Gastroesophageal sphincter (tissue), 3 donors: Measurements from ENCODE around the gene ZC3H14.

ENCODE experiments used
- CTCF ChIP-seq, 4 experiments: fragments of 200-600 bp in 2 of 4; fragments of 450-650 bp in 2 of 4; sonication (generic) in 1 of 4; IDR thresholded peaks; one replicate each; pipeline ENCODE4 v1.5.1; 2017 to 2019; ENCODE audit warnings: antibody characterized with exemption in 4 of 4, mild to moderate bottlenecking in 2 of 4, moderate library complexity in 2 of 4
- POLR2AphosphoS5 ChIP-seq: sonication (generic); formaldehyde crosslinking; IDR thresholded peaks from one replicate; pipeline ENCODE4 v1.6.1; 2017; ENCODE audit warnings: antibody characterized with exemption

GRCh38 chr14:88597038-88597437 is 34.2 kb downstream of the ZC3H14 start:
- TF ChIP-seq CTCF (IDR thresholded peaks at IDR 0.05) (no peak), POLR2AphosphoS5 (no peak)
